HFFc6 (cell line): Measurements from ENCODE around the gene SPATA32. TPM values are rescaled to one million over a fixed set of nuclear protein-coding genes. Genes with fewer than 3 reads are reported as not detected.

Experiments
- DNase-seq: peaks from one replicate; pipeline ENCODE4 v3.0.0-alpha.2; 2018
- H3K27ac Mint-ChIP-seq: 2 replicates; pipeline ENCODE4 v1.8.0; 2020; ENCODE audit warnings: mild to moderate bottlenecking, mixed read lengths
- H3K27me3 Mint-ChIP-seq: 2 replicates; pipeline ENCODE4 v1.8.0; 2021; ENCODE audit warnings: mild to moderate bottlenecking, moderate library complexity, mixed read lengths; ENCODE audit not compliant: insufficient read depth
- H3K36me3 Mint-ChIP-seq: 2 replicates; pipeline ENCODE4 v1.8.0; 2021; ENCODE audit warnings: low read depth, mixed read lengths
- H3K4me1 Mint-ChIP-seq: 2 replicates; pipeline ENCODE4 v1.8.0; 2020; ENCODE audit warnings: low read depth, mixed read lengths
- H3K4me3 Mint-ChIP-seq: 2 replicates; pipeline ENCODE4 v1.8.0; 2020; ENCODE audit warnings: mild to moderate bottlenecking, moderate library complexity, mixed read lengths
- H3K9me3 Mint-ChIP-seq: 2 replicates; pipeline ENCODE4 v1.8.0; 2020; ENCODE audit warnings: mild to moderate bottlenecking, mixed read lengths
- CTCF ChIP-seq: fragments of 200-600 bp; sonication (generic); IDR thresholded peaks from 2 replicates; pipeline ENCODE4 v1.5.0; 2021; ENCODE audit warnings: antibody characterized with exemption, mild to moderate bottlenecking
- total RNA-seq, 6 experiments: library from RNA; stranded (reverse); fragmentation: NEBNext Ultra II Directional; extraction: Animal tissue kit (Norgen Biotek cat#: 25700); gene quantifications; 2 replicates in 1 of 6; 3 replicates in 5 of 6; pipeline ENCODE4 v1.2.3, GENCODE V29; 2021

SPATA32 gene
- total RNA-seq, 6 experiments from 2014 or later = 0.11 TPM; not detected in 5

- Mint-ChIP-seq H3K27ac (peak overlapping the region; percentile 74), H3K4me1 (peaks cover 11% of the 10 kb centered on the region), H3K9me3 (no peaks in the 10 kb centered on the region), H3K27me3 (peaks cover 4% of the 10 kb centered on the region), H3K36me3 (no peaks in the 10 kb centered on the region), H3K4me3 (peak overlapping the region; percentile 87)
- DNase-seq = peak; percentile 70
- TF ChIP-seq CTCF = no peak
Observed at GRCh38 chr17:45247429-45248131, 14.3 kb downstream of the SPATA32 start.

GRCh38 chr17:45246861-45247428 lies 14.9 kb downstream of the SPATA32 start:
- Mint-ChIP-seq H3K4me3 (peak overlapping the region; percentile 87), H3K36me3 (no peaks in the 10 kb centered on the region), H3K9me3 (no peaks in the 10 kb centered on the region), H3K27ac (peak overlapping the region; percentile 13; the same call in 1 of the 2 replicates), H3K4me1 (peaks cover 11% of the 10 kb centered on the region), H3K27me3 (peaks cover 4% of the 10 kb centered on the region)
- no peak for DNase-seq
- peak; percentile 66 for TF ChIP-seq CTCF

- H3K36me3 Mint-ChIP-seq = no peaks in the 10 kb centered on the region
- no peak for DNase-seq
- no peaks in the 10 kb centered on the region for H3K9me3 Mint-ChIP-seq
- H3K4me1 Mint-ChIP-seq = peaks cover 11% of the 10 kb centered on the region
- peaks cover 4% of the 10 kb centered on the region for H3K27me3 Mint-ChIP-seq
- no peak overlapping the region for H3K27ac Mint-ChIP-seq
- peak overlapping the region; percentile 87 for H3K4me3 Mint-ChIP-seq
- no peak for TF ChIP-seq CTCF
Observed at GRCh38 chr17:45246338-45246737, 15.6 kb downstream of the SPATA32 start.

GRCh38 chr17:45244725-45245656 lies 16.9 kb downstream of the SPATA32 start:
- no peak for DNase-seq
- Mint-ChIP-seq H3K4me1 (peaks cover 15% of the 10 kb centered on the region), H3K9me3 (no peaks in the 10 kb centered on the region), H3K36me3 (no peaks in the 10 kb centered on the region), H3K4me3 (no peak overlapping the region), H3K27me3 (peaks cover 6% of the 10 kb centered on the region), H3K27ac (no peak overlapping the region)
- no peak for TF ChIP-seq CTCF

GRCh38 chr17:45243750-45244149 lies 18.1 kb downstream of the SPATA32 start:
- Mint-ChIP-seq H3K4me1 (peaks cover 22% of the 10 kb centered on the region), H3K4me3 (no peak overlapping the region), H3K27me3 (peaks cover 6% of the 10 kb centered on the region), H3K36me3 (no peaks in the 10 kb centered on the region), H3K27ac (no peak overlapping the region), H3K9me3 (no peaks in the 10 kb centered on the region)
- DNase-seq = no peak
- no peak for TF ChIP-seq CTCF
